K562 (cell line): ENCODE measurements around the gene GJB4. TPM values are rescaled to one million over a fixed set of nuclear protein-coding genes. Genes with fewer than 3 reads are reported as not detected.

Experiments used
- BMI1 ChIP-seq: fragments of 150-350 bp; IDR thresholded peaks from 2 replicates; pipeline ENCODE4 v1.6.1; 2014; ENCODE audit warnings: low read length
- ESRRB ChIP-seq: fragments of 250-450 bp; sonication (Bioruptor Pico); IDR thresholded peaks from 2 replicates; pipeline ENCODE4 v1.5.0; 2020; ENCODE audit warnings: mild to moderate bottlenecking, moderate library complexity, borderline replicate concordance
- HNRNPK ChIP-seq: fragments of 200-400 bp; formaldehyde crosslinking; IDR thresholded peaks from one replicate; pipeline ENCODE4 v1.6.1; 2018; ENCODE audit warnings: mild to moderate bottlenecking, low read depth, low read length; ENCODE audit not compliant: poor library complexity, severe bottlenecking
- NFYB ChIP-seq: IDR thresholded peaks from 2 replicates; pipeline ENCODE4 v1.6.1; 2011; ENCODE audit warnings: mild to moderate bottlenecking, moderate library complexity; ENCODE audit not compliant: insufficient read length; ENCODE audit errors: extremely low read depth
- NR3C1 ChIP-seq: sonication (generic); formaldehyde crosslinking; IDR thresholded peaks from 2 replicates; pipeline ENCODE4 v1.8.1; 2022; ENCODE audit warnings: missing genetic modification reagents
- SMC3 ChIP-seq: conservative IDR thresholded peaks from 2 replicates; pipeline ENCODE4 v1.6.1; 2011; ENCODE audit warnings: low read depth, low read length, improper control_type of control experiment; ENCODE audit not compliant: insufficient read depth
- ZNF165 ChIP-seq: fragments of 250-450 bp; sonication (Bioruptor Pico); IDR thresholded peaks from 2 replicates; pipeline ENCODE4 v1.4.0; 2020; ENCODE audit warnings: borderline replicate concordance
- ZNF699 ChIP-seq: fragments of 250-450 bp; sonication (Bioruptor Pico); IDR thresholded peaks from 2 replicates; pipeline ENCODE4 v1.8.0; 2021; ENCODE audit warnings: mild to moderate bottlenecking, moderate library complexity; ENCODE audit not compliant: insufficient replicate concordance
- polyA plus RNA-seq, 8 experiments: library from polyadenylated mRNA; depleted of rRNA in 4 of 8; stranded (reverse) in 5 of 8; unstranded in 3 of 8; fragments of >200 nt; fragmentation: Nextera tagmentation in 2 of 8; fragmentation: Illumina TruSeq in 1 of 8; extraction: Ambion mirVana in 2 of 8; extraction: Trizol in 1 of 8; gene quantifications; 2 replicates each; pipeline versions ENCODE4 v1.2.1 to v1.2.3, GENCODE V29; 2011 to 2014; ENCODE audit warnings: inconsistent platforms in 1 of 8, missing spikeins in 1 of 8
- total RNA-seq, 7 experiments: library from RNA; depleted of rRNA in 6 of 7; stranded (reverse); fragments of >200 nt in 6 of 7; fragmentation: Illumina TruSeq in 2 of 7; extraction: Trizol in 2 of 7; gene quantifications; 2 replicates each; pipeline versions ENCODE4 v1.2.1 to v1.2.3, GENCODE V29; 2011 to 2021; ENCODE audit warnings: low replicate concordance in 1 of 7
- TF ChIP-seq, protein P1 (sequence below): sonication (generic); formaldehyde crosslinking; IDR thresholded peaks from 2 replicates; pipeline ENCODE4 v1.8.1; 2022; ENCODE audit warnings: missing genetic modification reagents
- TF ChIP-seq, protein P2 (sequence below), 2 experiments: fragments of 250-450 bp in 1 of 2; fragments of 450-650 bp in 1 of 2; sonication (Bioruptor Pico) in 1 of 2; IDR thresholded peaks; 2 replicates each; pipeline versions ENCODE4 v1.6.1 to v1.8.0; 2016 to 2021; ENCODE audit warnings: mild to moderate bottlenecking in 2 of 2, moderate library complexity in 2 of 2, missing compliant biosample characterization in 1 of 2, missing genetic modification characterization in 1 of 2
- TF ChIP-seq, protein P3 (sequence below), 2 experiments: fragments of 450-650 bp in 1 of 2; sonication (generic) in 1 of 2; formaldehyde crosslinking in 1 of 2; IDR thresholded peaks in 1 of 2; conservative IDR thresholded peaks in 1 of 2; 2 replicates each; pipeline versions ENCODE4 v1.6.1 to v1.8.1; 2016 to 2023; ENCODE audit warnings: mild to moderate bottlenecking in 2 of 2, moderate library complexity in 2 of 2, inconsistent platforms in 1 of 2, missing genetic modification reagents in 1 of 2
- TF ChIP-seq, protein P4 (sequence below): fragments of 450-650 bp; formaldehyde crosslinking; IDR thresholded peaks from 2 replicates; pipeline ENCODE4 v1.4.0; 2020; ENCODE audit warnings: mild to moderate bottlenecking, moderate library complexity

Gene GJB4
- total and polyA plus RNA-seq, 9 of the 15 experiments (the other 6 are each of a cell fraction or from before 2014, with no cell fraction given): 0.03 TPM; not detected in 8

DNA sequence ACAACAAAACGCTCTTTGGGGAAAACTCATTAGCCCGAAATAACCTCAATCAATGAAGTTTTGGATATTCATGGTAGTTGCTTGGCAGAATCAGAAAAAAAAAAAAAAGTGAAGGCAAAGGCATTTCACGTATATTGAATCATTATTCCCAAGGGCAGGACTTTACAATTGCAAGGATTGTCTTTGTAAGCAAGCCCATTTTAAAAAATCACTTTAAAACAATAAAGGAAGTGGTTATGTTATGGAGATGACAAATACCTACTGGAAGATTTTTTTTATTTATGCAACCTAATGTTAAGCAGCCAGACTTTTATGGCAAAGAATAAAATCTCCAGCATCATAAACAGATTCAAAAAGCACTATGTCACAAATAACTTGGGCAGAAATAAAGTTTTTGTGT lies 9.3 kb downstream of the GJB4 start (continued):
- no peak for TF ChIP-seq HNRNPK
- TF ChIP-seq ZNF165 (CRISPR knock-in tag): no peak
- TF ChIP-seq, protein P1, sequence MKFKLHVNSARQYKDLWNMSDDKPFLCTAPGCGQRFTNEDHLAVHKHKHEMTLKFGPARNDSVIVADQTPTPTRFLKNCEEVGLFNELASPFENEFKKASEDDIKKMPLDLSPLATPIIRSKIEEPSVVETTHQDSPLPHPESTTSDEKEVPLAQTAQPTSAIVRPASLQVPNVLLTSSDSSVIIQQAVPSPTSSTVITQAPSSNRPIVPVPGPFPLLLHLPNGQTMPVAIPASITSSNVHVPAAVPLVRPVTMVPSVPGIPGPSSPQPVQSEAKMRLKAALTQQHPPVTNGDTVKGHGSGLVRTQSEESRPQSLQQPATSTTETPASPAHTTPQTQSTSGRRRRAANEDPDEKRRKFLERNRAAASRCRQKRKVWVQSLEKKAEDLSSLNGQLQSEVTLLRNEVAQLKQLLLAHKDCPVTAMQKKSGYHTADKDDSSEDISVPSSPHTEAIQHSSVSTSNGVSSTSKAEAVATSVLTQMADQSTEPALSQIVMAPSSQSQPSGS (CRISPR knock-in tag): no peak
- TF ChIP-seq, protein P2, sequence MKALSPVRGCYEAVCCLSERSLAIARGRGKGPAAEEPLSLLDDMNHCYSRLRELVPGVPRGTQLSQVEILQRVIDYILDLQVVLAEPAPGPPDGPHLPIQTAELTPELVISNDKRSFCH (CRISPR knock-in tag; IDR thresholded peaks at IDR 0.05): no peak
- TF ChIP-seq, protein P2 (tag; IDR thresholded peaks at IDR 0.05): no peak
- TF ChIP-seq ESRRB (CRISPR knock-in tag): no peak
- TF ChIP-seq SMC3: no peak
- TF ChIP-seq NR3C1: no peak
- TF ChIP-seq BMI1: no peak
- no peak for TF ChIP-seq NFYB
- no peak for TF ChIP-seq ZNF699 (CRISPR knock-in tag)
- TF ChIP-seq, protein P3, sequence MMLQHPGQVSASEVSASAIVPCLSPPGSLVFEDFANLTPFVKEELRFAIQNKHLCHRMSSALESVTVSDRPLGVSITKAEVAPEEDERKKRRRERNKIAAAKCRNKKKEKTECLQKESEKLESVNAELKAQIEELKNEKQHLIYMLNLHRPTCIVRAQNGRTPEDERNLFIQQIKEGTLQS (IDR thresholded peaks at IDR 0.05): no peak
- TF ChIP-seq, protein P3 (CRISPR knock-in tag; conservative IDR thresholded peaks at IDR 0.05): no peak
- TF ChIP-seq, protein P4, sequence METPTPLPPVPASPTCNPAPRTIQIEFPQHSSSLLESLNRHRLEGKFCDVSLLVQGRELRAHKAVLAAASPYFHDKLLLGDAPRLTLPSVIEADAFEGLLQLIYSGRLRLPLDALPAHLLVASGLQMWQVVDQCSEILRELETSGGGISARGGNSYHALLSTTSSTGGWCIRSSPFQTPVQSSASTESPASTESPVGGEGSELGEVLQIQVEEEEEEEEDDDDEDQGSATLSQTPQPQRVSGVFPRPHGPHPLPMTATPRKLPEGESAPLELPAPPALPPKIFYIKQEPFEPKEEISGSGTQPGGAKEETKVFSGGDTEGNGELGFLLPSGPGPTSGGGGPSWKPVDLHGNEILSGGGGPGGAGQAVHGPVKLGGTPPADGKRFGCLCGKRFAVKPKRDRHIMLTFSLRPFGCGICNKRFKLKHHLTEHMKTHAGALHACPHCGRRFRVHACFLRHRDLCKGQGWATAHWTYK (CRISPR knock-in tag): no peak
- TF ChIP-seq, all 486 proteins: peak for 0
